ENCODE results near the gene MYEF2. TPM values are rescaled to one million over a fixed set of nuclear protein-coding genes. Genes with fewer than 3 reads are reported as not detected.

The MYEF2 gene
- total and polyA plus RNA-seq, 10 of the 15 experiments (the other 5 are each of a cell fraction or from before 2014, with no cell fraction given) = 9.2 to 47.0 (median 19.9) TPM

- TF ChIP-seq WRNIP1 (IDR thresholded peaks at IDR 0.05; ENCODE audit: borderline replicate concordance, low read depth, low read length) = no peak
- no peak for TF ChIP-seq SKIL (IDR thresholded peaks at IDR 0.05; ENCODE audit: low read depth, poor library complexity, severe bottlenecking)
These were observed 87.4 kb downstream of the MYEF2 start (continued) for GRCh38 chr15:48090666-48091065.

- CTCF ChIA-PET = no interaction called here
These were observed 88.0 kb downstream of the MYEF2 start for GRCh38 chr15:48090115-48090514.

More at GRCh38 chr15:48090115-48090514, 88.0 kb downstream of the MYEF2 start:
- FAIRE-seq (no peak), ATAC-seq (no peak), DNase-seq (ENCODE audit: low read depth, low spot score) (no peak)
- Histone ChIP-seq H3K27me3 (replicated peaks in 1 of 2; ENCODE audit: control insufficient read depth in 2 of 2, insufficient read depth in 2 of 2, low read length in 1 of 2) (no peaks in the 10 kb centered on the region), H3K9ac (ENCODE audit: control insufficient read depth, insufficient read depth, low read length) (no peak overlapping the region), H3K4me1 (ENCODE audit: control insufficient read depth, insufficient read depth, low read length) (no peaks in the 10 kb centered on the region), H3K36me3 (ENCODE audit: control insufficient read depth in 2 of 2, insufficient read depth in 2 of 2, low read length in 1 of 2) (no peaks in the 10 kb centered on the region), H3K27ac (ENCODE audit: control insufficient read depth, insufficient read depth) (no peak overlapping the region), H3K4me2 (ENCODE audit: control insufficient read depth, insufficient read depth) (no peak overlapping the region), H4K20me1 (ENCODE audit: control insufficient read depth, insufficient read depth) (no peaks in the 10 kb centered on the region), H2AFZ (ENCODE audit: control insufficient read depth, low read depth, low read length) (no peak overlapping the region), H3K79me2 (ENCODE audit: control insufficient read depth, insufficient read depth, low read length) (no peaks in the 10 kb centered on the region), H3K4me3 (no peak overlapping the region), H3K9me3 (replicated peaks; ENCODE audit: control insufficient read depth, insufficient read depth, low read length) (no peaks in the 10 kb centered on the region)
- no TSS peak for BruUV-seq (replicated peaks)
- WGBS (ENCODE audit: insufficient coverage, insufficient replicate concordance, low lambda C conversion rate, missing lambda C conversion rate) = 3% methylated on average over 2 of the region's 2 CpGs
- in situ Hi-C loops (cut with MboI) = no loop called here
- SMC1A ChIA-PET (ENCODE audit: uncharacterized antibody, unreplicated experiment) = no interaction called here
- RAD21 ChIA-PET (ENCODE audit: unreplicated experiment) = no interaction called here
- intact Hi-C loops (cut with micrococcal nuclease; ENCODE audit: unreplicated experiment) = no loop called here
- TF ChIP-seq PAX5 (IDR thresholded peaks at IDR 0.05; ENCODE audit: borderline replicate concordance, low read depth, low read length) (no peak), SUPT20H (IDR thresholded peaks at IDR 0.05; ENCODE audit: borderline replicate concordance, control insufficient read depth, low read depth, low read length) (no peak), EGR1 (IDR thresholded peaks at IDR 0.05; ENCODE audit: borderline replicate concordance in 1 of 2, low read depth in 2 of 2, low read length in 2 of 2) (no peak), ZBTB4 (CRISPR knock-in tag; IDR thresholded peaks at IDR 0.05) (no peak), RELB (IDR thresholded peaks at IDR 0.05; ENCODE audit: low read depth) (no peak)
- POLR2A ChIA-PET = no interaction called here
